H1 (cell line): Measurements from ENCODE around the gene ARHGAP10. TPM values are rescaled to one million over a fixed set of nuclear protein-coding genes. Genes with fewer than 3 reads are reported as not detected.

Experiments used
- CTCF ChIA-PET: fragments of 300-600 bp; sonication (Branson Sonifier 250); formaldehyde crosslinking; loops from one replicate; lab custom pipeline; 2021; ENCODE audit not compliant: partially characterized antibody; lab: Charles Lee
- POLR2A ChIA-PET: fragments of 300-600 bp; sonication (Branson Sonifier 250); formaldehyde crosslinking; loops from one replicate; lab custom pipeline; 2021; ENCODE audit warnings: inconsistent platforms; ENCODE audit not compliant: partially characterized antibody; lab: Charles Lee
- DNase-seq, 2 experiments: peaks; one replicate each; pipeline versions ENCODE4 v3.0.0 to v3.0.0-alpha.2; 2010 to 2022; ENCODE audit warnings: low spot score in 2 of 2, low read depth in 1 of 2, mixed read lengths in 1 of 2
- FAIRE-seq: peaks from 2 replicates; lab custom pipeline; 2011; peaks lifted over from hg19 to GRCh38; lab: Jason Lieb, UNC
- H2AFZ ChIP-seq: 2 replicates; pipeline ENCODE4 v1.8.1; 2012; ENCODE audit warnings: low read length, inconsistent platforms
- H2AK5ac ChIP-seq: 2 replicates; pipeline ENCODE4 v1.6.1; 2013; ENCODE audit warnings: low read depth, low read length
- H2BK120ac ChIP-seq: replicated peaks from 2 replicates; pipeline ENCODE3; 2013; ENCODE audit warnings: low read depth, low read length, inconsistent platforms
- H2BK12ac ChIP-seq: 2 replicates; pipeline ENCODE4 v1.6.1; 2013; ENCODE audit warnings: low read depth, low read length
- H2BK15ac ChIP-seq: 2 replicates; pipeline ENCODE4 v1.6.1; 2013; ENCODE audit warnings: low read length
- H2BK20ac ChIP-seq: 2 replicates; pipeline ENCODE4 v1.6.1; 2013; ENCODE audit warnings: low read length
- H2BK5ac ChIP-seq: 2 replicates; pipeline ENCODE4 v1.6.1; 2013; ENCODE audit warnings: low read depth, low read length
- H3K14ac ChIP-seq: 2 replicates; pipeline ENCODE4 v1.6.1; 2013; ENCODE audit warnings: inconsistent platforms; ENCODE audit not compliant: insufficient read length
- H3K18ac ChIP-seq: 2 replicates; pipeline ENCODE4 v1.6.1; 2013; ENCODE audit warnings: low read length; ENCODE audit errors: extremely low read depth
- H3K23ac ChIP-seq: 2 replicates; pipeline ENCODE4 v1.6.1; 2013; ENCODE audit warnings: inconsistent platforms; ENCODE audit not compliant: insufficient read length
- H3K23me2 ChIP-seq: 2 replicates; pipeline ENCODE4 v1.6.1; 2013; ENCODE audit warnings: low read depth, low read length
- H3K27ac ChIP-seq: 2 replicates; pipeline ENCODE4 v1.6.1; 2011; ENCODE audit warnings: low read depth, low read length, inconsistent platforms
- H3K27me3 ChIP-seq, 4 experiments: replicated peaks in 1 of 4; 1 replicate in 1 of 4; 2 replicates in 3 of 4; pipeline versions ENCODE4 v1.6.1 to v1.8.1; 2011 to 2013; ENCODE audit warnings: low read length in 3 of 4, mild to moderate bottlenecking in 3 of 4, inconsistent platforms in 2 of 4, mixed read lengths in 2 of 4, moderate library complexity in 1 of 4; ENCODE audit not compliant: control insufficient read depth in 3 of 4, insufficient read depth in 3 of 4; ENCODE audit errors: extremely low read depth in 1 of 4
- H3K36me3 ChIP-seq, 4 experiments: 2 replicates each; pipeline versions ENCODE4 v1.6.1 to v1.8.1; 2011 to 2013; ENCODE audit warnings: mild to moderate bottlenecking in 4 of 4, low read length in 3 of 4, moderate library complexity in 2 of 4, control low read depth in 1 of 4, inconsistent platforms in 1 of 4; ENCODE audit not compliant: insufficient read depth in 4 of 4, control insufficient read depth in 2 of 4
- H3K4ac ChIP-seq: replicated peaks from 2 replicates; pipeline ENCODE3; 2013; ENCODE audit warnings: low read length, low read depth, mixed read lengths, inconsistent platforms; ENCODE audit not compliant: insufficient read length
- H3K4me1 ChIP-seq, 4 experiments: replicated peaks in 1 of 4; 1 replicate in 1 of 4; 2 replicates in 3 of 4; pipeline versions ENCODE4 v1.6.1 to v1.8.1; 2011 to 2013; ENCODE audit warnings: low read length in 3 of 4, inconsistent platforms in 2 of 4, mixed read lengths in 1 of 4; ENCODE audit not compliant: insufficient read depth in 4 of 4, control insufficient read depth in 3 of 4
- H3K4me2 ChIP-seq, 2 experiments: 2 replicates each; pipeline versions ENCODE4 v1.6.1 to v1.8.1; 2011 to 2013; ENCODE audit warnings: low read depth in 2 of 2, low read length in 2 of 2, control low read depth in 1 of 2, inconsistent platforms in 1 of 2, mild to moderate bottlenecking in 1 of 2; ENCODE audit not compliant: insufficient read depth in 1 of 2
- H3K4me3 ChIP-seq, 4 experiments: fragments of 200-600, 300-600 bp in 1 of 4; sonication (generic), shearing (Covaris generic), sonication (Bioruptor Twin) in 1 of 4; 2 replicates each; pipeline versions ENCODE4 v1.5.1 to v1.8.1; 2011 to 2016; ENCODE audit warnings: low read length in 4 of 4, low read depth in 3 of 4, control low read depth in 2 of 4, inconsistent platforms in 2 of 4, mild to moderate bottlenecking in 2 of 4, mixed read lengths in 1 of 4, moderate library complexity in 1 of 4; ENCODE audit not compliant: insufficient read depth in 2 of 4; ENCODE audit errors: extremely low read depth in 1 of 4
- H3K56ac ChIP-seq: replicated peaks from 2 replicates; pipeline ENCODE3; 2013; ENCODE audit warnings: low read depth, mild to moderate bottlenecking, mixed read lengths, low read length, inconsistent platforms; ENCODE audit not compliant: insufficient read length
- H3K79me1 ChIP-seq: 2 replicates; pipeline ENCODE4 v1.6.1; 2013; ENCODE audit warnings: low read depth, low read length, control low read depth
- H3K79me2 ChIP-seq, 2 experiments: 2 replicates each; pipeline versions ENCODE4 v1.6.1 to v1.8.1; 2012 to 2013; ENCODE audit warnings: low read length in 2 of 2, mild to moderate bottlenecking in 2 of 2, inconsistent platforms in 1 of 2; ENCODE audit not compliant: insufficient read depth in 2 of 2, control insufficient read depth in 1 of 2
- H3K9ac ChIP-seq, 4 experiments: replicated peaks in 1 of 4; 1 replicate in 1 of 4; 2 replicates in 3 of 4; pipeline versions ENCODE4 v1.6.1 to v1.8.1; 2011 to 2013; ENCODE audit warnings: low read depth in 3 of 4, low read length in 3 of 4, control low read depth in 2 of 4, mild to moderate bottlenecking in 2 of 4, moderate library complexity in 2 of 4, inconsistent platforms in 1 of 4; ENCODE audit errors: extremely low read depth in 1 of 4
- H3K9me3 ChIP-seq, 2 experiments: 2 replicates each; pipeline versions ENCODE4 v1.6.1 to v1.8.1; 2012 to 2013; ENCODE audit warnings: mild to moderate bottlenecking in 2 of 2, moderate library complexity in 2 of 2, control low read depth in 1 of 2, inconsistent platforms in 1 of 2, low read depth in 1 of 2, low read length in 1 of 2, mixed read lengths in 1 of 2; ENCODE audit not compliant: insufficient read depth in 2 of 2
- H4K20me1 ChIP-seq, 2 experiments: replicated peaks in 1 of 2; 2 replicates each; pipeline versions ENCODE3 to v1.8.1; 2011 to 2013; ENCODE audit warnings: inconsistent platforms in 2 of 2, low read length in 2 of 2, mild to moderate bottlenecking in 1 of 2; ENCODE audit not compliant: insufficient read depth in 2 of 2, control insufficient read depth in 1 of 2
- H4K5ac ChIP-seq: 2 replicates; pipeline ENCODE4 v1.6.1; 2013; ENCODE audit warnings: low read length, low read depth, mixed read lengths, inconsistent platforms; ENCODE audit not compliant: insufficient read length
- H4K8ac ChIP-seq: 2 replicates; pipeline ENCODE4 v1.8.0; 2013; ENCODE audit warnings: mild to moderate bottlenecking, moderate library complexity, low read length, inconsistent platforms; ENCODE audit not compliant: insufficient read depth; ENCODE audit errors: extremely low read depth
- H4K91ac ChIP-seq: replicated peaks from 2 replicates; pipeline ENCODE3; 2013; ENCODE audit warnings: low read length, mixed read lengths, inconsistent platforms; ENCODE audit not compliant: insufficient read length
- RFX5 ChIP-seq: IDR thresholded peaks from 2 replicates; pipeline ENCODE4 v1.6.1; 2011; ENCODE audit warnings: low read depth, low read length, improper control_type of control experiment, borderline replicate concordance
- RXRA ChIP-seq: IDR thresholded peaks from 2 replicates; pipeline ENCODE4 v1.6.1; 2011; ENCODE audit warnings: low read depth, mild to moderate bottlenecking, low read length, moderate library complexity; ENCODE audit not compliant: insufficient read depth
- WGBS, 2 experiments: shearing (Covaris generic) in 1 of 2; methylation state at CpG; one replicate each; pipeline versions ENCODE4 v1.1.6 to v1.1.7; 2013 to 2015; ENCODE audit warnings: low lambda C conversion rate in 2 of 2, mixed read lengths in 2 of 2, inconsistent platforms in 1 of 2, low coverage in 1 of 2, missing lambda C conversion rate in 1 of 2; ENCODE audit not compliant: insufficient replicate concordance in 2 of 2, insufficient coverage in 1 of 2, insufficient read length in 1 of 2; ENCODE audit errors: extremely low coverage in 1 of 2, missing lambda C conversion rate in 1 of 2; 5-methylcytosine and 5-hydroxymethylcytosine counted together
- polyA plus RNA-seq, 7 experiments: library from polyadenylated mRNA; depleted of rRNA in 3 of 7; stranded (reverse) in 5 of 7; unstranded in 2 of 7; fragments of >200 nt in 5 of 7; fragments of 200-250 nt in 2 of 7; gene quantifications; 1 replicate in 5 of 7; 2 replicates in 1 of 7; 4 replicates in 1 of 7; pipeline versions ENCODE4 v1.2.1 to v1.2.3, GENCODE V29; 2011 to 2013; ENCODE audit warnings: missing spikeins in 2 of 7, mixed read lengths in 2 of 7
- total RNA-seq: library from RNA; stranded (reverse); fragmentation: NEBNext Ultra II Directional; extraction: Animal tissue kit (Norgen Biotek cat#: 25700); gene quantifications from 2 replicates; pipeline ENCODE4 v1.2.1, GENCODE V29; 2021

The ARHGAP10 gene
- total and polyA plus RNA-seq, 2 of the 8 experiments (the other 6 are each of a cell fraction or from before 2014, with no cell fraction given), result 3.7 to 6.1 TPM

GRCh38 chr4:147788791-147789190, 56.9 kb downstream of the ARHGAP10 start:
- Histone ChIP-seq H3K36me3 (no peaks in the 10 kb centered on the region), H4K5ac (no peak overlapping the region), H2BK120ac (no peak overlapping the region), H3K9me3 (no peaks in the 10 kb centered on the region), H2BK15ac (no peak overlapping the region), H4K91ac (no peak overlapping the region), H2AK5ac (no peak overlapping the region), H3K27me3 (no peaks in the 10 kb centered on the region), H4K20me1 (no peaks in the 10 kb centered on the region), H2BK12ac (no peak overlapping the region), H3K4me3 (no peak overlapping the region), H3K56ac (no peak overlapping the region), H2AFZ (no peak overlapping the region), H4K8ac (no peak overlapping the region), H3K4ac (no peak overlapping the region), H2BK5ac (no peak overlapping the region), H3K27ac (no peak overlapping the region), H3K9ac (no peak overlapping the region), H3K4me1 (peaks cover 0 to 2% (median under 1%) of the 10 kb centered on the region in 4 experiments; a peak in 2 of 7 replicates), H3K79me2 (no peaks in the 10 kb centered on the region), H3K79me1 (no peaks in the 10 kb centered on the region; the same call in 1 of the 2 replicates), H3K4me2 (no peak overlapping the region), H2BK20ac (no peak overlapping the region), H3K14ac (no peak overlapping the region), H3K18ac (no peak overlapping the region), H3K23ac (no peak overlapping the region), H3K23me2 (no peaks in the 10 kb centered on the region)
- no peak for FAIRE-seq
- ChIA-PET CTCF (interaction anchor here (1.0 kb wide), 1 partner anchor 27 kb away, joined by 3 read pairs; no protein-coding TSS in a partner anchor), POLR2A (interaction anchor here (0.6 to 0.8 kb wide), 2 partner anchors 55 to 92 kb away, joined by 3 read pairs; no protein-coding TSS in a partner anchor)
- DNase-seq, result no peak
- TF ChIP-seq RXRA (no peak), RFX5 (no peak)
- WGBS, 2 experiments, result 85% methylated on average over 3 of the region's 3 CpGs; no CpG with 5 or more reads in 1 of the 2 experiments
